Measurements from ENCODE around the gene RASA3. TPM values are rescaled to one million over a fixed set of nuclear protein-coding genes. Genes with fewer than 3 reads are reported as not detected.

The RASA3 gene
- total RNA-seq, 2 experiments from 2014 or later: 3.6 to 17.9 TPM

- Histone ChIP-seq H3K79me2 (ENCODE audit: insufficient read depth, low read depth, low read length) (no peaks in the 10 kb centered on the region), H4K20me1 (ENCODE audit: insufficient read depth, low read length) (peaks cover 8% of the 10 kb centered on the region; the same call in 1 of the 2 replicates), H3K27ac (ENCODE audit: low read depth, low read length, poor library complexity, severe bottlenecking) (no peak overlapping the region), H3K36me3 (ENCODE audit: insufficient read depth, low read length) (no peaks in the 10 kb centered on the region), H3K4me3 (ENCODE audit: low read depth, low read length, poor library complexity, severe bottlenecking) (no peak overlapping the region), H3K4me1 (ENCODE audit: insufficient read depth, low read length, poor library complexity, severe bottlenecking) (peaks cover 19% of the 10 kb centered on the region), H2AFZ (ENCODE audit: low read length) (no peak overlapping the region), H3K9me3 (ENCODE audit: low read length) (no peaks in the 10 kb centered on the region), H3K4me2 (ENCODE audit: low read length) (no peak overlapping the region), H3K9me2 (ENCODE audit: insufficient read depth, low read length) (no peaks in the 10 kb centered on the region)
- ChIA-PET CTCF (ENCODE audit: unreplicated experiment) (no interaction called here), POLR2A (no interaction called here)
- intact Hi-C loops (cut with micrococcal nuclease; ENCODE audit: unreplicated experiment): no loop called here
- no peak for DNase-seq (ENCODE audit: low spot score)
- no TSS peak for BruUV-seq (replicated peaks)
- TF ChIP-seq CTCF (conservative IDR thresholded peaks at IDR 0.05; ENCODE audit: low read length) (no peak), EZH2phosphoT487 (IDR thresholded peaks at IDR 0.05; ENCODE audit: borderline replicate concordance, low read depth, low read length) (no peak)
Observed at GRCh38 chr13:114124921-114125320, 7.5 kb downstream of the RASA3 start.

- H3K27ac ChIP-seq (ENCODE audit: low read depth, low read length, poor library complexity, severe bottlenecking): no peak overlapping the region
- no peak overlapping the region for H3K4me2 ChIP-seq (ENCODE audit: low read length)
- peaks cover 3% of the 10 kb centered on the region; the same call in 1 of the 2 replicates for H4K20me1 ChIP-seq (ENCODE audit: insufficient read depth, low read length)
- no peak for TF ChIP-seq EZH2phosphoT487 (IDR thresholded peaks at IDR 0.05; ENCODE audit: borderline replicate concordance, low read depth, low read length)
- TF ChIP-seq CTCF (conservative IDR thresholded peaks at IDR 0.05; ENCODE audit: low read length): no peak
- no peak for DNase-seq (ENCODE audit: low spot score)
- H3K79me2 ChIP-seq (ENCODE audit: insufficient read depth, low read depth, low read length): no peaks in the 10 kb centered on the region
- no peak overlapping the region for H2AFZ ChIP-seq (ENCODE audit: low read length)
- H3K9me3 ChIP-seq (ENCODE audit: low read length): no peaks in the 10 kb centered on the region
- CTCF ChIA-PET (ENCODE audit: unreplicated experiment): no interaction called here
- no peaks in the 10 kb centered on the region for H3K36me3 ChIP-seq (ENCODE audit: insufficient read depth, low read length)
- intact Hi-C loops (cut with micrococcal nuclease; ENCODE audit: unreplicated experiment): no loop called here
- no TSS peak for BruUV-seq (replicated peaks)
- peaks cover 14% of the 10 kb centered on the region for H3K4me1 ChIP-seq (ENCODE audit: insufficient read depth, low read length, poor library complexity, severe bottlenecking)
- no peak overlapping the region for H3K4me3 ChIP-seq (ENCODE audit: low read depth, low read length, poor library complexity, severe bottlenecking)
- H3K9me2 ChIP-seq (ENCODE audit: insufficient read depth, low read length): no peaks in the 10 kb centered on the region
- POLR2A ChIA-PET: no interaction called here
Observed at GRCh38 chr13:114124431-114124830, 8.0 kb downstream of the RASA3 start.

GRCh38 chr13:114123876-114124275 is 8.5 kb downstream of the RASA3 start:
- ChIA-PET POLR2A (no interaction called here), CTCF (ENCODE audit: unreplicated experiment) (no interaction called here)
- TF ChIP-seq CTCF (conservative IDR thresholded peaks at IDR 0.05; ENCODE audit: low read length) (no peak), EZH2phosphoT487 (IDR thresholded peaks at IDR 0.05; ENCODE audit: borderline replicate concordance, low read depth, low read length) (no peak)
- no peaks in the 10 kb centered on the region for H3K36me3 ChIP-seq (ENCODE audit: insufficient read depth, low read length)
- no TSS peak for BruUV-seq (replicated peaks)
- no peak overlapping the region for H3K27ac ChIP-seq (ENCODE audit: low read depth, low read length, poor library complexity, severe bottlenecking)
- no peak overlapping the region for H2AFZ ChIP-seq (ENCODE audit: low read length)
- H3K4me1 ChIP-seq (ENCODE audit: insufficient read depth, low read length, poor library complexity, severe bottlenecking): peaks cover 9% of the 10 kb centered on the region
- intact Hi-C loops (cut with micrococcal nuclease; ENCODE audit: unreplicated experiment): no loop called here
- DNase-seq (ENCODE audit: low spot score): no peak
- H3K4me3 ChIP-seq (ENCODE audit: low read depth, low read length, poor library complexity, severe bottlenecking): no peak overlapping the region
- no peaks in the 10 kb centered on the region for H3K79me2 ChIP-seq (ENCODE audit: insufficient read depth, low read depth, low read length)
- H3K4me2 ChIP-seq (ENCODE audit: low read length): no peak overlapping the region
- H4K20me1 ChIP-seq (ENCODE audit: insufficient read depth, low read length): no peaks in the 10 kb centered on the region
- no peaks in the 10 kb centered on the region for H3K9me3 ChIP-seq (ENCODE audit: low read length)
- no peaks in the 10 kb centered on the region for H3K9me2 ChIP-seq (ENCODE audit: insufficient read depth, low read length)
